ENCODE data around the gene ZNF71.
"Not testable (repeated sequence)": the region's sequence is repeated elsewhere in the genome, so short reads cannot be mapped to it uniquely, and the experiment has no call there.

The ZNF71 gene

DNA sequence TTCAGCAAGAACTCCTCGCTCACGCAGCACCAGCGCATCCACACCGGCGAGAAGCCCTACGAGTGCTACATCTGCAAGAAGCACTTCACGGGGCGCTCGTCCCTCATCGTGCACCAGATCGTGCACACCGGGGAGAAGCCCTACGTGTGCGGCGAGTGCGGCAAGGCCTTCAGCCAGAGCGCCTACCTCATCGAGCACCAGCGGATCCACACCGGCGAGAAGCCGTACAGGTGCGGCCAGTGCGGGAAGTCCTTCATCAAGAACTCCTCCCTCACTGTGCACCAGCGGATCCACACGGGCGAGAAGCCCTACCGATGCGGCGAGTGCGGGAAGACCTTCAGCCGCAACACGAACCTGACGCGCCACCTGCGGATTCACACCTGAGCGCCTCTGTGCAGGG lies 27.3 kb downstream of the ZNF71 start:
- DNase-seq (ENCODE audit: low read depth in 3 of 3), result no peak

GRCh38 chr19:56623006-56623405 lies 27.9 kb downstream of the ZNF71 start:
- no peak for DNase-seq (ENCODE audit: low read depth in 3 of 3)

GRCh38 chr19:56625708-56626107 lies 30.6 kb downstream of the ZNF71 start:
- DNase-seq (ENCODE audit: low read depth in 3 of 3), result no peak

DNA sequence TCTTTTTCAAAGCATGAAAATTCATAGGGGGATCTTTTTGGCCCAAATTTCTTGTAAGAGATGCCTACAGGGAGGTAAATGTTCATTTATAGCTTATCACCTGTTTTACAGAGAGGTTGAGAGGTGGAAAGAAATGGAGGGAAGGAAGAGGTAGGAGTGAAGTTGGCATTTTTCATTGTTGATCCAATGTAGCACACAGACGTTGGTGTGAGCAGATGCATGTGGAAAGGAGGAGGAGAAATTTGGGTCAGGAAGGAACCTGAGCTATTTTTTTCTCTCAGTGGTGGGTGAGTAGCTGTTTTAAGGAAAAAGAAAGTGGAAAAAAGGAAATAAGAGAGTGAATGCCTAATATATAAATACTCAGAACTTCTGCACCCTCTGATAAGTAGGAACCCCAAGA lies 37.9 kb downstream of the ZNF71 start:
- no peak for DNase-seq (ENCODE audit: low read depth in 3 of 3)

GRCh38 chr19:56637976-56638555 lies 43.0 kb downstream of the ZNF71 start:
- DNase-seq (ENCODE audit: low read depth in 3 of 3), result peak in 1 of 3 experiments; percentile 26

GRCh38 chr19:56639217-56639616 lies 44.1 kb downstream of the ZNF71 start:
- DNase-seq (ENCODE audit: low read depth in 3 of 3), result no peak

- no peak for DNase-seq (ENCODE audit: low read depth in 3 of 3)
Measured at GRCh38 chr19:56642711-56643459, 47.8 kb downstream of the ZNF71 start, which contains the start of gene SMIM17. SMIM17 (plus strand) TSS chr19:56643159; CDS start chr19:56645668, 2,509 bp downstream.

- DNase-seq (ENCODE audit: low read depth in 3 of 3), result no peak
Measured at GRCh38 chr19:56643460-56643955, 48.4 kb downstream of the ZNF71 start.

- no peak for DNase-seq (ENCODE audit: low read depth in 3 of 3)
Measured at GRCh38 chr19:56654151-56654550, 59.0 kb downstream of the ZNF71 start.

- DNase-seq (ENCODE audit: low read depth in 3 of 3), result peak in 1 of 3 experiments; percentile 12
Measured at GRCh38 chr19:56660381-56661107, 65.4 kb downstream of the ZNF71 start.

GRCh38 chr19:56661248-56661647 lies 66.1 kb downstream of the ZNF71 start:
- no peak for DNase-seq (ENCODE audit: low read depth in 3 of 3)

- DNase-seq (ENCODE audit: low read depth in 3 of 3), result no peak
Measured at GRCh38 chr19:56663931-56664500, 68.9 kb downstream of the ZNF71 start.

GRCh38 chr19:56664511-56664910 lies 69.4 kb downstream of the ZNF71 start:
- DNase-seq (ENCODE audit: low read depth in 3 of 3), result no peak

GRCh38 chr19:56667311-56667870 lies 72.3 kb downstream of the ZNF71 start:
- no peak for DNase-seq (ENCODE audit: low read depth in 3 of 3)

DNA sequence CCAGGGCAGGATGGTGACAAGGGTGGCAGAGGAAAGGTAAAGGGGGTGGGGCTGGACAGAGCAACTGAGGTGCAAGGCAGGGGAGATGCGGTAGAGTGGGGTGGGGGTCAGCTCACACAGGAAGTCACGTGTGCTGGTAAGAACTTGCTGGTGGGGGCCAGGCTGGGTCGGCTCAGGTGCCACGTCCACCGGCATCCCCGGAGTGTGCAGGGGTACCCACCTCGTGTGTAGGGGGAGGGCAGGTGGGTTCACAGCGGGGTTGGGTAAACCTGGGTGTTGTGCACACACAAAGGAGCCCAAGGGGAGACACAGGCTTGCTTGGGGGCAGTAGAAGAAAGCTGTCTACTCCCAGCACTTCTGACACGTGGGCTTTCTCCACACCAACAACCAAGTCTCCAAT lies 73.6 kb downstream of the ZNF71 start:
- no peak for DNase-seq (ENCODE audit: low read depth in 3 of 3)

- DNase-seq (ENCODE audit: low read depth in 3 of 3), result no peak
Measured at GRCh38 chr19:56670401-56670960, 75.4 kb downstream of the ZNF71 start.

DNA sequence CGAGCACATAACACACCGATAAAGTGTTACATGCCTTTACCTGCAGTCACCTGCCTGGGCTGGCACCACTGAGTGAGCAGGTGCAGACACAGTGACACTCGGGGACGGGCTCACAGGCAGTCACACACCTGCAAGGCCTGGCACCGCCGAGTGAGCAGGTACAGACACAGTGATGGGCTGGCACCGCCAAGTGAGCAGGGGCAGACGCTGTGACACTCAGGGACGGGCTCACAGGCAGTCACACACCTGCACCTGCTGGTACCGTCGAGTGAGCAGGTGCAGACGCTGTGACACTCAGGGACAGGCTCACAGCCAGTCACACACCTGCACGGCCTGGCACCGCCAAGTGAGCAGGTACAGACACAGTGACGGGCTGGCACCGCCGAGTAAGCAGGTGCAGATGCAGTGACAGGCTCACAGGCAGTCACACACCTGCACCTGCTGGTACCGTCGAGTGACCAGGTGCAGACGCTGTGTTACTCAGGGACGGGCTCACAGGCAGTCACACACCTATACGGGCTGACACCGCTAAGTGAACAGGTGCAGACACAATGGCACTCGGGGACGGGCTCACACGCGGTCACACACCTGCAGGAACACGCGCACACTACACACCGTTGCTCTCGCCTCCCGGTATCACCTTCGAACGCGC lies 76.0 kb downstream of the ZNF71 start:
- DNase-seq (ENCODE audit: low read depth in 3 of 3), result peak in 1 of 3 experiments; percentile 6

GRCh38 chr19:56671613-56671994 lies 76.5 kb downstream of the ZNF71 start, which contains the start of gene ZNF835:
ZNF835 (minus strand) TSS chr19:56671757; CDS start chr19:56665198, 6,559 bp downstream.
- peak; percentile 57 to 83 (median 73) for DNase-seq (ENCODE audit: low read depth in 3 of 3)

- not testable (repeated sequence) for DNase-seq (ENCODE audit: low read depth in 3 of 3)
Measured at GRCh38 chr19:56672610-56673009, 77.5 kb downstream of the ZNF71 start.

Data from stimulated activated CD4-positive, alpha-beta T cell treated with anti-CD3 and anti-CD28 coated beads, TNF-alpha, amount 100 ng/mL, for 24 hours (primary cell).